NOMO-1 treated with dmso at 0.1 percent for 144 hours (cell line): ENCODE measurements around the gene FRAT2.
"Not testable (repeated sequence)": the region's sequence is repeated elsewhere in the genome, so short reads cannot be mapped to it uniquely, and the experiment has no call there.

ENCODE experiments used
- DNase-seq: peaks from one replicate; lab custom pipeline; 2025; ENCODE audit not compliant: unreplicated experiment; lab: John Stamatoyannopoulos, UW

The FRAT2 gene

GRCh38 chr10:97292097-97292861, 42.2 kb downstream of the FRAT2 start, which contains the start of gene ARHGAP19:
ARHGAP19 (minus strand) TSS chr10:97292637; CDS start chr10:97292627, 10 bp downstream.
- peak; percentile 98 for DNase-seq

GRCh38 chr10:97291357-97292096, 43.0 kb downstream of the FRAT2 start:
- no peak for DNase-seq

DNA sequence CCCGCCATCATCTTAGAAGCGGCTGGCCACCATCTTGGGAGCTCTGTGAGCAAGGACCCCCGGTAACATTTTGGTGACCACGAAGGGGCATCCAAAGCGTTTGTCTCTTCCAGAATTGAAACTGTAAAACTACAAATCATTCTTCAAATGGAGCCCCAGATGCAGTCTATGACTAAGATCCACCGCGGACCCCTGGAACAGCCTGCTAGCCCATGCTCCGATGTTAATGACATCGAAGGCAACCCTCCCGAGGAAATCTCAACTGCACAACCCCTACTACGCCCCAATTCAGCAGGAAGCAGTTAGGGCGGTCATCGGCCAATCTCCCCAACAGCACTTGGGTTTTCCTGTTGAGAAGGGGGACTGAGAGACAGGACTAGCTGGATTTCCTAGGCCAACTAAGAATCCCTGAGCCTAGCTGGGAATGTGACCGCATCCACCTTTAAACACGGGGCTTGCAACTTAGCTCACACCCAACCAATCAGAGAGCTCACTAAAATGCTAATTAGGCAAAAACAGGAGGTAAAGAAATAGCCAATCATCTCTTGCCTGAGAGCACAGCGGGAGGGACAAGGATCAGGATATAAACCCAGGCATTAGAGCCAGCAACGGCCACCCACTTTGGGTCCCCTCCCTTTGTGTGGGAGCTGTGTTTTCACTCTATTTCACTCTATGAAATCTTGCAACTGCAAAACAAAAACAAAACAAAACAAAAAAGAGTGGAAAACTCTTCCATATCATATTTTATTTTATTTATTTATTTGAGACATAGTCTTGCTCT, 43.8 kb downstream of the FRAT2 start:
- DNase-seq: not testable (repeated sequence)

DNA sequence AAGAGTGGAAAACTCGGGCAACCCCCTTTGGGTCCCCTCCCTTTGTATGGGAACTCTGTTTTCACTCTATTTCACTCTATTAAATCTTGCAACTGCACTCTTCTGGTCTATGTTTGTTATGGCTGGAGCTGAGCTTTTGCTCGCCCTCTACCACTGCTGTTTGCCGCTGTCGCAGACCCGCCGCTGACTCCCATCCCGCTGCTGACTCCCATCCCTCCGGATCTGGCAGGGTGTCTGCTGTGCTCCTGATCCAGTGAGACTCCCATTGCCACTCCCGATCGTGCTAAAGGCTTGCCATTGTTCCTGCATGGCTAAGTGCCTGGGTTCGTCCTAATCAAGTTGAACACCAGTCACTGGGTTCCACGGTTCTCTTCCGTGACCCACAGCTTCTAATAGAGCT, 44.5 kb downstream of the FRAT2 start:
- DNase-seq: not testable (repeated sequence)
